HepG2 (cell line): ENCODE results near the gene XAGE3. TPM values are rescaled to one million over a fixed set of nuclear protein-coding genes. Genes with fewer than 3 reads are reported as not detected.

Experiments
- ATAC-seq: fragments of 200-7000 bp; cut with Tn5 transposase; 3 replicates; pipeline ENCODE4 v1.9.1; 2020; ENCODE audit warnings: mild to moderate bottlenecking, moderate library complexity
- BruUV-seq: library from RNA; stranded (reverse); fragments of 400-500 nt; replicated peaks from 2 replicates; lab custom pipeline; 2021; lab: Mats Ljungman, UMichigan
- CTCF ChIA-PET: fragments of 300-600 bp; formaldehyde crosslinking; extraction: SDS; loops from one replicate; lab custom pipeline; 2021; ENCODE audit warnings: low total read pairs, inconsistent platforms, low intra/inter-chr PET ratio; lab: Yijun Ruan, JAX
- POLR2A ChIA-PET: fragments of 350-600 bp; sonication (Branson Sonifier 250); formaldehyde crosslinking; loops from one replicate; lab custom pipeline; 2020; ENCODE audit warnings: antibody characterized with exemption, inconsistent platforms; lab: Yijun Ruan, JAX
- DNase-seq: peaks from one replicate; pipeline ENCODE4 v3.0.0-alpha.2; 2015; ENCODE audit warnings: low spot score
- FAIRE-seq: peaks from 3 replicates; lab custom pipeline; 2011; peaks lifted over from hg19 to GRCh38; lab: Jason Lieb, UNC
- H2AFZ ChIP-seq: one replicate; pipeline ENCODE4 v1.6.1; 2011; ENCODE audit warnings: low read length, inconsistent platforms
- H3K27ac ChIP-seq: fragments of 300-600 bp; 3 replicates; pipeline ENCODE4 v1.8.0; 2011; ENCODE audit warnings: mixed run types, mild to moderate bottlenecking, mixed read lengths, low read length, inconsistent platforms; ENCODE audit not compliant: insufficient read depth; ENCODE audit errors: extremely low read length
- H3K27me3 ChIP-seq, 2 experiments: fragments of 200-600 bp in 1 of 2; 2 replicates in 1 of 2; 3 replicates in 1 of 2; pipeline versions ENCODE4 v1.6.0 to v1.8.0; 2011; ENCODE audit warnings: low read length in 2 of 2, mild to moderate bottlenecking in 2 of 2, moderate library complexity in 2 of 2, inconsistent platforms in 1 of 2; ENCODE audit not compliant: insufficient read depth in 2 of 2, control insufficient read depth in 1 of 2
- H3K36me3 ChIP-seq, 2 experiments: fragments of 200-600 bp in 1 of 2; replicated peaks in 1 of 2; 2 replicates in 1 of 2; 3 replicates in 1 of 2; pipeline versions ENCODE4 v1.5.1 to v1.8.0; 2011; ENCODE audit warnings: low read length in 2 of 2, inconsistent platforms in 1 of 2; ENCODE audit not compliant: insufficient read depth in 2 of 2, control insufficient read depth in 1 of 2
- H3K4me1 ChIP-seq: 2 replicates; pipeline ENCODE4 v1.5.1; 2012; ENCODE audit warnings: low read length, inconsistent platforms; ENCODE audit not compliant: insufficient read depth
- H3K4me2 ChIP-seq: 2 replicates; pipeline ENCODE4 v1.6.0; 2011; ENCODE audit warnings: low read depth, low read length, inconsistent platforms
- H3K4me3 ChIP-seq, 3 experiments: fragments of 200-600 bp in 1 of 3; sonication (generic), shearing (Covaris generic) in 1 of 3; replicated peaks in 1 of 3; 2 replicates each; pipeline ENCODE4 v1.5.1; 2011 to 2016; ENCODE audit warnings: low read length in 3 of 3, inconsistent platforms in 2 of 3, low read depth in 2 of 3, mild to moderate bottlenecking in 2 of 3, control low read depth in 1 of 3, mixed read lengths in 1 of 3; ENCODE audit not compliant: insufficient read depth in 1 of 3
- H3K79me2 ChIP-seq: one replicate; pipeline ENCODE4 v1.6.1; 2011; ENCODE audit warnings: low read length, inconsistent platforms; ENCODE audit not compliant: insufficient read depth
- H3K9ac ChIP-seq: 2 replicates; pipeline ENCODE4 v1.6.0; 2011; ENCODE audit warnings: mild to moderate bottlenecking, low read depth, low read length, inconsistent platforms; ENCODE audit not compliant: insufficient read depth
- H3K9me3 ChIP-seq: 2 replicates; pipeline ENCODE4 v1.5.1; 2012; ENCODE audit warnings: mild to moderate bottlenecking, low read length
- H4K20me1 ChIP-seq: 2 replicates; pipeline ENCODE4 v1.6.0; 2011; ENCODE audit warnings: inconsistent platforms, mild to moderate bottlenecking, low read length, moderate library complexity; ENCODE audit not compliant: insufficient read depth
- CCAR2 ChIP-seq: fragments of 200-400 bp; formaldehyde crosslinking; optimal IDR thresholded peaks from 2 replicates; pipeline ENCODE3; 2018; ENCODE audit warnings: low read depth, mild to moderate bottlenecking, low read length, moderate library complexity
- MIER3 ChIP-seq: IDR thresholded peaks from 2 replicates; pipeline ENCODE4 v1.6.1; 2016; ENCODE audit warnings: missing compliant biosample characterization, borderline replicate concordance
- SMC3 ChIP-seq: IDR thresholded peaks from 2 replicates; pipeline ENCODE4 v1.6.1; 2011; ENCODE audit warnings: low read length, improper control_type of control experiment
- ZNF124 ChIP-seq: sonication (generic); formaldehyde crosslinking; IDR thresholded peaks from 2 replicates; pipeline ENCODE4 v1.4.0; 2020; ENCODE audit warnings: missing genetic modification reagents
- ZNF180 ChIP-seq: sonication (generic); formaldehyde crosslinking; IDR thresholded peaks from 2 replicates; pipeline ENCODE4 v1.4.0; 2020; ENCODE audit warnings: low read depth, missing genetic modification reagents, borderline replicate concordance
- ZNF430 ChIP-seq: sonication (generic); formaldehyde crosslinking; IDR thresholded peaks from 2 replicates; pipeline ENCODE4 v1.9.0; 2021; ENCODE audit warnings: mild to moderate bottlenecking, missing genetic modification reagents
- ZNF75D ChIP-seq: sonication (generic); formaldehyde crosslinking; IDR thresholded peaks from 2 replicates; pipeline ENCODE4 v1.8.1; 2023; ENCODE audit warnings: missing genetic modification reagents, mild to moderate bottlenecking, borderline replicate concordance
- WGBS: methylation state at CpG from one replicate; pipeline ENCODE4 v1.1.6; 2017; ENCODE audit warnings: low lambda C conversion rate; 5-methylcytosine and 5-hydroxymethylcytosine counted together
- in situ Hi-C: cut with HindIII; loops from 2 replicates; pipeline ENCODE4 v1.10.0; 2017; ENCODE audit warnings: low pct_unique_long_range_greater_than_20kb; ENCODE audit not compliant: extremely low pct_ligation_motif_present
- intact Hi-C: fragments of 100-400 bp; cut with micrococcal nuclease; formaldehyde crosslinking; loops from one replicate; pipeline ENCODE4 v1.10.0; 2022; ENCODE audit not compliant: unreplicated experiment
- polyA plus RNA-seq, 8 experiments: library from polyadenylated mRNA; depleted of rRNA in 3 of 8; stranded (reverse) in 7 of 8; unstranded in 1 of 8; fragments of >200 nt; fragmentation: Illumina TruSeq in 4 of 8; extraction: Trizol in 4 of 8; gene quantifications; 2 replicates each; pipeline versions ENCODE4 v1.2.1 to v1.2.3, GENCODE V29; 2011 to 2016; ENCODE audit warnings: low read depth in 4 of 8, missing spikeins in 1 of 8, mixed read lengths in 1 of 8; ENCODE audit not compliant: insufficient read depth in 1 of 8
- total RNA-seq, 5 experiments: library from RNA; depleted of rRNA; stranded (reverse); fragments of >200 nt; fragmentation: Illumina TruSeq; extraction: Trizol; gene quantifications; 2 replicates each; pipeline ENCODE4 v1.2.3, GENCODE V29; 2016; ENCODE audit warnings: low read depth in 1 of 5
- TF ChIP-seq, protein P1 (sequence below): sonication (generic); formaldehyde crosslinking; IDR thresholded peaks from 2 replicates; pipeline ENCODE4 v1.4.0; 2020; ENCODE audit warnings: missing genetic modification reagents, borderline replicate concordance

XAGE3 gene
- total and polyA plus RNA-seq, 2 of the 13 experiments (the other 11 are each of a cell fraction or from before 2014, with no cell fraction given), result not detected

DNA sequence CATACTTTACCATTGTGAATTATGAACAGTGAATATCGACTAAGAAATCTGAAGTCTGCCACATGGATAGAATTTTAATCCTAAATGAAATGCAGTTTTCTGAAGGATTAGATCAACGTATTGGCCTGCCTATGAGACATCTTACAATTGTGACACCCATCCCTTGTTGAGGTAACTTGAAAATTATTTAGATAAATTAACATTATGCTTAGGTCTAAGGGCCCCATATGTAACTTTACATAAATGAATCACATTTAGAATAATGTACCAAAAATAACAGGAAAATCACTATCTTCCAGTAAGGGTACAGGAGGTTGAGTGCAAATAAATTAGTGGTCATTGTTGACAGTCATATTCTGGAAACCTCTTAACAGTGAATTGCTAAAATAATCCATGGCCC, 43.3 kb downstream of the XAGE3 start:
- TF ChIP-seq ZNF124 (CRISPR knock-in tag), result no peak
- TF ChIP-seq ZNF75D (CRISPR knock-in tag), result no peak
- no peak for TF ChIP-seq MIER3 (CRISPR knock-in tag)
- TF ChIP-seq, all 625 proteins: peak for 0
- in situ Hi-C loops (no loop called here), intact Hi-C loops (no loop called here)
- ATAC-seq, result no peak
- no peaks in the 10 kb centered on the region for H3K79me2 ChIP-seq
- CTCF ChIA-PET, result no interaction called here
- WGBS, result 0% methylated on average over 2 of the region's 2 CpGs
- FAIRE-seq, result no peak
- no peak overlapping the region for H2AFZ ChIP-seq
- no peaks in the 10 kb centered on the region for H3K4me1 ChIP-seq
- H4K20me1 ChIP-seq, result no peaks in the 10 kb centered on the region
- H3K36me3 ChIP-seq, result no peaks in the 10 kb centered on the region
- no peak overlapping the region for H3K4me2 ChIP-seq
- POLR2A ChIA-PET, result no interaction called here
- no peaks in the 10 kb centered on the region for H3K9me3 ChIP-seq
- H3K27ac ChIP-seq, result no peak overlapping the region
- no peak overlapping the region for H3K4me3 ChIP-seq
- no peaks in the 10 kb centered on the region for H3K27me3 ChIP-seq
- BruUV-seq, result no TSS peak
- H3K9ac ChIP-seq, result no peak overlapping the region
- no peak for DNase-seq

DNA sequence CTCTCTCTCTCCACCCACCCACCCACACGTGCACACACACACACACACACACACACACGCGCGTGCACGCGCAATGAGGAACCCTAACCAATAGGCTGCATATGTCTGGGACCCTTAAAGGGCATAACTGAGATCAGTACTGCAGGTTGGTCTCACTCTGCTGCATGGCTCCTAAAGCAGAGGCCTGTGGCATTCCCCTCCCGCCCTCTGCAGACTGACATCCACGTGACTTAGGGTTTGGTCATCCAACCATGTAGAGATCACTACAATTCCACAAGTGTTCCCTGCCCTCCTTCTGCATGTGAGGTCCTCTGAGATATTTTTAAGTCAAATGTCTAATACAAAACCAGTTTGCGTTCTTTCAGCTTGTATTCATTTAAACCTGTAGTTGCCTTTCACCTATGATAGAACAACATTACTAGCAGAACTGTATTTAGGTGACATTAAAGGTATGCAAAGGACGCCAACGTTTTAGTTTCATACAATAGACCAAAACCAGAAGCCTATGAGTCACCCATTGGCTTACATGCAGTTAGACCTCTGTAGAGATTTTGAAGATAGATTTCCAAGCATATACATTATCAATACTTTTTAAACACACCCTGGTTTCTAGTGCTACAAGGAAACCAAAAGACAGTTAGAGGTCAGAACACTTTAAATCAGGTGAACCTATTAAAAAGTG, 46.7 kb downstream of the XAGE3 start:
- H3K4me2 ChIP-seq, result no peak overlapping the region
- no peaks in the 10 kb centered on the region for H4K20me1 ChIP-seq
- no peaks in the 10 kb centered on the region for H3K36me3 ChIP-seq
- H3K9ac ChIP-seq, result no peak overlapping the region
- DNase-seq, result no peak
- no peak for TF ChIP-seq ZNF430 (CRISPR knock-in tag)
- TF ChIP-seq, protein P1, sequence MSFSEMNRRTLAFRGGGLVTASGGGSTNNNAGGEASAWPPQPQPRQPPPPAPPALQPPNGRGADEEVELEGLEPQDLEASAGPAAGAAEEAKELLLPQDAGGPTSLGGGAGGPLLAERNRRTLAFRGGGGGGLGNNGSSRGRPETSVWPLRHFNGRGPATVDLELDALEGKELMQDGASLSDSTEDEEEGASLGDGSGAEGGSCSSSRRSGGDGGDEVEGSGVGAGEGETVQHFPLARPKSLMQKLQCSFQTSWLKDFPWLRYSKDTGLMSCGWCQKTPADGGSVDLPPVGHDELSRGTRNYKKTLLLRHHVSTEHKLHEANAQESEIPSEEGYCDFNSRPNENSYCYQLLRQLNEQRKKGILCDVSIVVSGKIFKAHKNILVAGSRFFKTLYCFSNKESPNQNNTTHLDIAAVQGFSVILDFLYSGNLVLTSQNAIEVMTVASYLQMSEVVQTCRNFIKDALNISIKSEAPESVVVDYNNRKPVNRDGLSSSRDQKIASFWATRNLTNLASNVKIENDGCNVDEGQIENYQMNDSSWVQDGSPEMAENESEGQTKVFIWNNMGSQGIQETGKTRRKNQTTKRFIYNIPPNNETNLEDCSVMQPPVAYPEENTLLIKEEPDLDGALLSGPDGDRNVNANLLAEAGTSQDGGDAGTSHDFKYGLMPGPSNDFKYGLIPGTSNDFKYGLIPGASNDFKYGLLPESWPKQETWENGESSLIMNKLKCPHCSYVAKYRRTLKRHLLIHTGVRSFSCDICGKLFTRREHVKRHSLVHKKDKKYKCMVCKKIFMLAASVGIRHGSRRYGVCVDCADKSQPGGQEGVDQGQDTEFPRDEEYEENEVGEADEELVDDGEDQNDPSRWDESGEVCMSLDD (CRISPR knock-in tag), result no peak
- TF ChIP-seq ZNF180 (CRISPR knock-in tag), result no peak
- no peak for TF ChIP-seq SMC3
- TF ChIP-seq CCAR2, result no peak
- no peaks in the 10 kb centered on the region for H3K9me3 ChIP-seq
- in situ Hi-C loops (no loop called here), intact Hi-C loops (no loop called here)
- FAIRE-seq, result no peak
- H3K79me2 ChIP-seq, result no peaks in the 10 kb centered on the region
- no peaks in the 10 kb centered on the region for H3K27me3 ChIP-seq
- no TSS peak for BruUV-seq
- no peak overlapping the region for H2AFZ ChIP-seq
- ATAC-seq, result no peak
- POLR2A ChIA-PET, result no interaction called here
- no peak overlapping the region for H3K4me3 ChIP-seq
- no peaks in the 10 kb centered on the region for H3K4me1 ChIP-seq
- 46% methylated on average over 11 of the region's 11 CpGs for WGBS
- H3K27ac ChIP-seq, result no peak overlapping the region
- CTCF ChIA-PET, result no interaction called here
